Measurements from ENCODE around the gene ATXN10.

DNA sequence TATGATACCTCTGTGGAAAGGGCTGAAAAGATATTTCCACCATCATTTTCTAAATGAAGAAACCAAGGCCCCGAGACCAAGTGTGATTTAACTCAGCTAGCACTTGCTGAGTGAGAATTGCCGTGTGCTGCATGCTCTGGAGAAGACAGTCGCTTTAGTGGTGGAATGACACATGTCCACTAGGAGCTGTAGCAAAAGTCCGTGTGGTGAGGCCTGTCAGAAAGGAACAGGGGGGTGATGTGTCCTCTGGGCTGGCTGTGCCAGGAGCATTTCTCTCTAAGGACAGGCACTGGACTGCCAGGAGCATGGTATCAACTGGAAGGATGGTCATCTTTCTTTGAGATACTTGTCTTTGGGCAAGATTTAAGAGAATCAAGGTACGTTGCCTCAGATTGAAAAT lies 72.8 kb downstream of the ATXN10 start:
- TF ChIP-seq EZH2phosphoT487 (IDR thresholded peaks at IDR 0.05; ENCODE audit: low read depth): no peak
- TF ChIP-seq, protein P1, sequence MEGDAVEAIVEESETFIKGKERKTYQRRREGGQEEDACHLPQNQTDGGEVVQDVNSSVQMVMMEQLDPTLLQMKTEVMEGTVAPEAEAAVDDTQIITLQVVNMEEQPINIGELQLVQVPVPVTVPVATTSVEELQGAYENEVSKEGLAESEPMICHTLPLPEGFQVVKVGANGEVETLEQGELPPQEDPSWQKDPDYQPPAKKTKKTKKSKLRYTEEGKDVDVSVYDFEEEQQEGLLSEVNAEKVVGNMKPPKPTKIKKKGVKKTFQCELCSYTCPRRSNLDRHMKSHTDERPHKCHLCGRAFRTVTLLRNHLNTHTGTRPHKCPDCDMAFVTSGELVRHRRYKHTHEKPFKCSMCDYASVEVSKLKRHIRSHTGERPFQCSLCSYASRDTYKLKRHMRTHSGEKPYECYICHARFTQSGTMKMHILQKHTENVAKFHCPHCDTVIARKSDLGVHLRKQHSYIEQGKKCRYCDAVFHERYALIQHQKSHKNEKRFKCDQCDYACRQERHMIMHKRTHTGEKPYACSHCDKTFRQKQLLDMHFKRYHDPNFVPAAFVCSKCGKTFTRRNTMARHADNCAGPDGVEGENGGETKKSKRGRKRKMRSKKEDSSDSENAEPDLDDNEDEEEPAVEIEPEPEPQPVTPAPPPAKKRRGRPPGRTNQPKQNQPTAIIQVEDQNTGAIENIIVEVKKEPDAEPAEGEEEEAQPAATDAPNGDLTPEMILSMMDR (IDR thresholded peaks at IDR 0.05; ENCODE audit: low read depth, low read length): no peak

Data from OCI-LY3 (cell line).